A673 (cell line): ENCODE data around the gene LGSN. TPM values are rescaled to one million over a fixed set of nuclear protein-coding genes. Genes with fewer than 3 reads are reported as not detected.

Experiments
- BruUV-seq: library from RNA; stranded (reverse); fragments of 400-500 nt; replicated peaks from 2 replicates; lab custom pipeline; 2021; lab: Mats Ljungman, UMichigan
- CTCF ChIA-PET: fragments of 300-600 bp; sonication (Branson Sonifier 250); formaldehyde crosslinking; loops from one replicate; lab custom pipeline; 2022; ENCODE audit warnings: antibody characterized with exemption; lab: Charles Lee
- POLR2A ChIA-PET: fragments of 300-600 bp; sonication (Branson Sonifier 250); formaldehyde crosslinking; loops from one replicate; lab custom pipeline; 2022; ENCODE audit warnings: antibody characterized with exemption; ENCODE audit not compliant: low non-redundant PET; lab: Charles Lee
- DNase-seq: peaks from one replicate; pipeline ENCODE4 v3.0.0-alpha.2; 2015; ENCODE audit warnings: low spot score
- H3K27ac ChIP-seq: fragments of 200-600 bp; sonication (generic); 2 replicates; pipeline ENCODE4 v1.5.1; 2016; ENCODE audit warnings: mixed run types, low read depth, mild to moderate bottlenecking, mixed read lengths, antibody characterized with exemption, low read length; ENCODE audit not compliant: poor library complexity, severe bottlenecking
- H3K27me3 ChIP-seq: fragments of 200-600 bp; sonication (generic); replicated peaks from 2 replicates; pipeline ENCODE4 v1.6.1; 2017; ENCODE audit warnings: mixed run types, low read depth, mild to moderate bottlenecking, mixed read lengths, antibody characterized with exemption, low read length; ENCODE audit not compliant: insufficient read depth, poor library complexity
- H3K36me3 ChIP-seq: fragments of 200-600 bp; sonication (generic); 2 replicates; pipeline ENCODE4 v1.6.1; 2016; ENCODE audit warnings: mixed run types, mild to moderate bottlenecking, mixed read lengths, antibody characterized with exemption, low read length; ENCODE audit not compliant: insufficient read depth, poor library complexity, severe bottlenecking
- H3K4me1 ChIP-seq: fragments of 200-600 bp; sonication (generic); 2 replicates; pipeline ENCODE4 v1.6.1; 2017; ENCODE audit warnings: mixed run types, mild to moderate bottlenecking, mixed read lengths, antibody characterized with exemption, low read length; ENCODE audit not compliant: insufficient read depth, poor library complexity, severe bottlenecking
- H3K4me3 ChIP-seq: fragments of 200-600 bp; sonication (generic); 2 replicates; pipeline ENCODE4 v1.5.1; 2016; ENCODE audit warnings: low read depth, mixed run types, mild to moderate bottlenecking, mixed read lengths, low read length; ENCODE audit not compliant: poor library complexity, severe bottlenecking
- H3K9me3 ChIP-seq: fragments of 200-600 bp; sonication (generic); 2 replicates; pipeline ENCODE4 v1.6.1; 2016; ENCODE audit warnings: mixed run types, low read depth, mild to moderate bottlenecking, mixed read lengths, antibody characterized with exemption, low read length; ENCODE audit not compliant: poor library complexity, severe bottlenecking
- EZH2 ChIP-seq: fragments of 200-600 bp; sonication (generic); IDR thresholded peaks from 2 replicates; pipeline ENCODE4 v1.6.1; 2017; ENCODE audit warnings: borderline replicate concordance, low read depth, mild to moderate bottlenecking, mixed read lengths, antibody characterized with exemption, low read length; ENCODE audit not compliant: poor library complexity, severe bottlenecking
- intact Hi-C: fragments of 100-400 bp; cut with micrococcal nuclease; formaldehyde crosslinking; loops from one replicate; pipeline ENCODE4 v1.10.0; 2022; ENCODE audit not compliant: unreplicated experiment
- total RNA-seq: library from RNA; stranded (reverse); gene quantifications from 2 replicates; pipeline ENCODE4 v1.2.3, GENCODE V29; 2021
- TF ChIP-seq, protein P1 (sequence below): fragments of 300-800, 200-600 bp; sonication (generic); conservative IDR thresholded peaks from 2 replicates; pipeline ENCODE4 v1.5.1; 2017; ENCODE audit warnings: low read depth, mild to moderate bottlenecking, antibody characterized with exemption, low read length, moderate library complexity, mixed read lengths

Gene LGSN
- total RNA-seq, 1 experiment from 2014 or later: not detected

DNA sequence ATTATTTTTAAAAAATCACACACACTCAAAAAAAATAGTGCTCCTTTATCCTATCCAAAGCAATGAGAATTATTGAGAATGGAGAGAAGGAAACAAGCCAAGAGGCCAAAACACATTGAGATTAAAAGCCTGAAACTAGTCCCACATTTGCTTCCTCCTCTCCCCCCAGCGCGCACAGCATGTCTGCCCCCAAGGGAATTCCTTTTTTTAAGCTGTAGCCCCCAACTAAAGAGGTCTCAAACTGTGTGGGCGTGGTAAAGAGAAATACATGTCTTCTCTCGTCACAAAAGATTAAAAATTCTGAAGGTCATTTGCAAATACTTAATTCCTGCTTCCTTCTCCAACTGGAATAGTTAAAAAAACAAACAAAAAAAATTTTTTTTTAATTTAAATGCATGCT is 52.7 kb downstream of the LGSN start:
- Histone ChIP-seq H3K27ac (no peak overlapping the region), H3K4me1 (peaks cover 34% of the 10 kb centered on the region), H3K27me3 (no peaks in the 10 kb centered on the region), H3K9me3 (no peaks in the 10 kb centered on the region), H3K4me3 (no peak overlapping the region), H3K36me3 (no peaks in the 10 kb centered on the region)
- ChIA-PET CTCF (interaction anchor here (0.6 kb wide), 1 partner anchor 1162 kb away, joined by 4 read pairs; no protein-coding TSS in a partner anchor), POLR2A (interaction anchor here (0.7 kb wide), 1 partner anchor 33 kb away, joined by 5 read pairs; no protein-coding TSS in a partner anchor)
- TF ChIP-seq, protein P1, sequence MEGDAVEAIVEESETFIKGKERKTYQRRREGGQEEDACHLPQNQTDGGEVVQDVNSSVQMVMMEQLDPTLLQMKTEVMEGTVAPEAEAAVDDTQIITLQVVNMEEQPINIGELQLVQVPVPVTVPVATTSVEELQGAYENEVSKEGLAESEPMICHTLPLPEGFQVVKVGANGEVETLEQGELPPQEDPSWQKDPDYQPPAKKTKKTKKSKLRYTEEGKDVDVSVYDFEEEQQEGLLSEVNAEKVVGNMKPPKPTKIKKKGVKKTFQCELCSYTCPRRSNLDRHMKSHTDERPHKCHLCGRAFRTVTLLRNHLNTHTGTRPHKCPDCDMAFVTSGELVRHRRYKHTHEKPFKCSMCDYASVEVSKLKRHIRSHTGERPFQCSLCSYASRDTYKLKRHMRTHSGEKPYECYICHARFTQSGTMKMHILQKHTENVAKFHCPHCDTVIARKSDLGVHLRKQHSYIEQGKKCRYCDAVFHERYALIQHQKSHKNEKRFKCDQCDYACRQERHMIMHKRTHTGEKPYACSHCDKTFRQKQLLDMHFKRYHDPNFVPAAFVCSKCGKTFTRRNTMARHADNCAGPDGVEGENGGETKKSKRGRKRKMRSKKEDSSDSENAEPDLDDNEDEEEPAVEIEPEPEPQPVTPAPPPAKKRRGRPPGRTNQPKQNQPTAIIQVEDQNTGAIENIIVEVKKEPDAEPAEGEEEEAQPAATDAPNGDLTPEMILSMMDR: no peak
- TF ChIP-seq EZH2: no peak
- no TSS peak for BruUV-seq
- intact Hi-C loops: no loop called here
- DNase-seq: peak; percentile 51

DNA sequence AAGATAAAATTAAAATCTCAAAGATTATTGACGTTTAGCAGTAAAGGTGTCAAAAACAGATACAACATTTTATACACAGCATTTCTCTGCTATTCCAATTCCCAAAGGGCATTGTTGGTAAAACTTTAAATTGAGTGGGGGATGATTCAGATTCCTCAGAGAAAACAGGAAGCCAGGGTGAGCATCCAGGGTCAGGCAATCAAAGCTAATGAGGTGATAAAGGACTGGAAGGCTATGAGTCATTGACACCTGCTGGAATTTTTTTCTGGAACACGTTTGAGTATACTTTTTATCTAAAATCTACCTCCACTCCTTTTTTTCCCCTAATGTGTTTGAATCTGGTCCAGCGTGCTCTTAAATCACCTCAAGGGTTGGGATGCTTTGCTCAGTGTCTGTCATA is 56.3 kb downstream of the LGSN start:
- ChIA-PET CTCF (no interaction called here), POLR2A (no interaction called here)
- no peaks in the 10 kb centered on the region for H3K36me3 ChIP-seq

DNA sequence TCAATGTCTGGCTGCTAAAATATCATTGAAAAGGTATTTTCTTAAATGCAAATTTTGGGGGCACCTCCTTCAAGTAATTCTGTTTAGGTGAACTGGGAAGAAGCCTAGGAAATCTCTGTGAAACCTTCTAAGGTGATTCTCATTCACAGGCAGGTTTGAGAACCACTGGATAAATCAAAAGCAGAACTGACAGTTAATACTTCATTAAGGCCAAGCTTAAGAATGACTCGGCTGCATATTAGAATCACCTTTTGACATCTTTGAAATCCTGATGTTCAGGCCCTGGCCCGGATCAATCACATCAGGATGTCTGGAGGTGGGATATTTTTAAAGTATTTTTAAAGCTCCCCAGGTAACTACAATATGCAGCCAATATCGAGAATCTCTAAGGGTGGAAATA is 58.0 kb downstream of the LGSN start:
- BruUV-seq: no TSS peak
- DNase-seq: no peak
- H3K9me3 ChIP-seq: no peaks in the 10 kb centered on the region
- no peak overlapping the region for H3K4me3 ChIP-seq
- no peaks in the 10 kb centered on the region for H3K36me3 ChIP-seq
- TF ChIP-seq, protein P1: no peak
- TF ChIP-seq EZH2: no peak
- ChIA-PET POLR2A (no interaction called here), CTCF (no interaction called here)
- H3K27ac ChIP-seq: no peak overlapping the region
- H3K27me3 ChIP-seq: no peaks in the 10 kb centered on the region
- H3K4me1 ChIP-seq: peaks cover 18% of the 10 kb centered on the region
- intact Hi-C loops: no loop called here

More for the DNA sequence above, 56.3 kb downstream of the LGSN start:
- BruUV-seq: no TSS peak
- peaks cover 33% of the 10 kb centered on the region for H3K4me1 ChIP-seq
- DNase-seq: peak; percentile 28
- no peak overlapping the region for H3K4me3 ChIP-seq
- intact Hi-C loops: no loop called here
- H3K27me3 ChIP-seq: no peaks in the 10 kb centered on the region
- no peak overlapping the region for H3K27ac ChIP-seq
- TF ChIP-seq EZH2: no peak
- TF ChIP-seq, protein P1: no peak
- no peaks in the 10 kb centered on the region for H3K9me3 ChIP-seq
